GM18868 (cell line): ENCODE results near the gene FGF12.

Source experiments
- ATAC-seq: cut with Tn5 transposase; IDR thresholded peaks from one replicate; pipeline ENCODE4 v1.9.1; 2021; ENCODE audit warnings: mild to moderate bottlenecking, moderate library complexity; ENCODE audit not compliant: unreplicated experiment

Gene FGF12

GRCh38 chr3:192419312-192419711 lies 308.0 kb downstream of the FGF12 start:
- no peak for ATAC-seq

DNA sequence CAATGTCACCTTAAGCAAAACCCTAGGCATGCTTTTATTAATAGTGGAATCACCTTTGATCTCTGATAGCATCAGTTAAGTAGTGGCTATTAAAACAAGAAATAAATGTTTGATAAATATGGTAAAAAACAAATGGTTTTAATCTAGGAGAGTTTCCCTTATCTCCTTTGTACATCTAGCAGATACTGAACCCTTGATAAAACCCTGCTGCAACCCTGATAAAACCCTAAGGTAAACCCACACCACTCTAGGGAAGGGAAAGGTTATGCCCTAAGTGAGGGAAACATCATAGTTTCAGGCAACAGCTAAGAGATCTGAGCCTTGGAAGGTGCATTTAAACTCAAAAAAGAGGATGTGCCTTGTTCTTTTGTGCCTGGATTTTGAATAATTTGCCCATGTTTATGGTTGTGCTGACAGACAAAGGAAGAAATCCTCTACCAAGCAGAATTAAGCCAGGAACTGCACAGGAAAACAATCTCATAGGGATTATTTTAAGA lies 309.7 kb downstream of the FGF12 start:
- ATAC-seq = no peak

DNA sequence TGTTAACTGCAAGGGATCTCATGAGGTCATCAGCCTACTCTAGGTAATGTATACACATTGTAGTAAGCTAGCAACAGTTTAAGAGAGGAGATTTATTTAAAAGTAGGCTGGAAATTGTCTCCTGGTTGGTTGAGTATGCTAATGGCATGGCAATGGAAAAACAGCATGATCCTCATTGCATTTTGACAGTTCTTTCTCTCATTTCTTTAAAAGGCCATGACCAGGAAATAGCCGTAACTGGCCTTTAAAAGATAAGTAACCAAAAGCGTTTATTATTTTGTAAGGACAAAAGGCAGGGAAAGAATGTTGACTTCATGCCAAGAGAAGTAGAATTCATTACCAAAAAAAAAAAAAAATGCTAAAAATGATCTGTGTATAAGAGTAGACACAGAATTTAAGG lies 310.3 kb downstream of the FGF12 start:
- no peak for ATAC-seq

DNA sequence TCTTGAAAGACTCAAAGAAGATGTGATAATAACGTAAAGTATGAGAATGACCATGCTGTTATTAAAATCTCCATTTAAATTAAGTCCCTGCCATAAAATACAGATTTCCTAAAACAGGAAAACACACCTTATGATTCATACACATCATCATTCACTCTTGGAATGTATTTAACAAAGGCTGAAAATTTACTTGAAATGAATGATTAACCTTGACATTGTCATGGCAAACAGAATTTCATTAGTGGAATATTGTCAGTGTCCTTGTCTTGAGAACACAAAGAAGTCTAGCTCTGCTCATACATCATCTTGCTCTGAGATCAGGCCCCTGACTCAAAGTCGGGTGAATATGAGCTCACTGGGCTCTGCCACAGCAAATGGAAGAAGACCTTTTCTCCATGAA lies 313.9 kb downstream of the FGF12 start:
- ATAC-seq = no peak

DNA sequence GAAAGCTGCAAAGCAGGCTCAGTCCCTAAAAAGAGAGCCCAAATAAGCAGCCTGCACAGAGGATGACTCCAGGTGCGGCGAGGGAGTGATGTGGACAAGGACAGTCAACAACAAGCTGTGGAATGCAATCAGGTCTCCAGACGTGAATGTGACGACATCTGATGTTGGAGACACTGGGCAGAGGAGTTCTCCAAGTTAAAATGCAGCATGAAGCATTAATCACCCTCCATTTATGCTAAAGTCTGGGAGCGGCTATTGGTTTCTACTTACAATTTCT lies 316.7 kb downstream of the FGF12 start:
- no peak for ATAC-seq

- ATAC-seq = no peak
Observed at GRCh38 chr3:192409838-192410683, 317.3 kb downstream of the FGF12 start.

DNA sequence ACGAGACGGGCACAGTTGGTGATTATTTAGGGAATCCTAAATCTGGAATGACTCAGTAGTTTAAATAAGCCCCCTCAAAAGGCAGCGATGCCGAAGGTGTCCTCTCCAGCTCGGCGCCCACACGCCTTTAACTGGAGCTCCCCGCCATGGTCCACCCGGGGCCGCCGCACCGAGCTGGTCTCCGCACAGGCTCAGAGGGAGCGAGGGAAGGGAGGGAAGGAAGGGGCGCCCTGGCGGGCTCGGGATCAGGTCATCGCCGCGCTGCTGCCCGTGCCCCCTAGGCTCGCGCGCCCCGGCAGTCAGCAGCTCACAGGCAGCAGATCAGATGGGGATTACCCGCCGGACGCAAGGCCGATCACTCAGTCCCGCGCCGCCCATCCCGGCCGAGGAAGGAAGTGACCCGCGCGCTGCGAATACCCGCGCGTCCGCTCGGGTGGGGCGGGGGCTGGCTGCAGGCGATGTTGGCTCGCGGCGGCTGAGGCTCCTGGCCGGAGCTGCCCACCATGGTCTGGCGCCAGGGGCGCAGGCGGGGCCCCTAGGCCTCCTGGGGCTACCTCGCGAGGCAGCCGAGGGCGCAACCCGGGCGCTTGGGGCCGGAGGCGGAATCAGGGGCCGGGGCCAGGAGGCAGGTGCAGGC lies 318.0 kb downstream of the FGF12 start:
- no peak for ATAC-seq

DNA sequence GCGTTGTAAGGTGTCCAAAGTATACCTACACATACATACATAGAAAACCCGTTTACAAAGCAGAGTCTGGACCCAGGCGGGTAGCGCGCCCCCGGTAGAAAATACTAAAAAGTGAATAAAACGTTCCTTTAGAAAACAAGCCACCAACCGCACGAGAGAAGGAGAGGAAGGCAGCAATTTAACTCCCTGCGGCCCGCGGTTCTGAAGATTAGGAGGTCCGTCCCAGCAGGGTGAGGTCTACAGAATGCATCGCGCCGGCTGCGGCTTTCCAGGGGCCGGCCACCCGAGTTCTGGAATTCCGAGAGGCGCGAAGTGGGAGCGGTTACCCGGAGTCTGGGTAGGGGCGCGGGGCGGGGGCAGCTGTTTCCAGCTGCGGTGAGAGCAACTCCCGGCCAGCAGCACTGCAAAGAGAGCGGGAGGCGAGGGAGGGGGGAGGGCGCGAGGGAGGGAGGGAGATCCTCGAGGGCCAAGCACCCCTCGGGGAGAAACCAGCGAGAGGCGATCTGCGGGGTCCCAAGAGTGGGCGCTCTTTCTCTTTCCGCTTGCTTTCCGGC lies 318.6 kb downstream of the FGF12 start:
- no peak for ATAC-seq

DNA sequence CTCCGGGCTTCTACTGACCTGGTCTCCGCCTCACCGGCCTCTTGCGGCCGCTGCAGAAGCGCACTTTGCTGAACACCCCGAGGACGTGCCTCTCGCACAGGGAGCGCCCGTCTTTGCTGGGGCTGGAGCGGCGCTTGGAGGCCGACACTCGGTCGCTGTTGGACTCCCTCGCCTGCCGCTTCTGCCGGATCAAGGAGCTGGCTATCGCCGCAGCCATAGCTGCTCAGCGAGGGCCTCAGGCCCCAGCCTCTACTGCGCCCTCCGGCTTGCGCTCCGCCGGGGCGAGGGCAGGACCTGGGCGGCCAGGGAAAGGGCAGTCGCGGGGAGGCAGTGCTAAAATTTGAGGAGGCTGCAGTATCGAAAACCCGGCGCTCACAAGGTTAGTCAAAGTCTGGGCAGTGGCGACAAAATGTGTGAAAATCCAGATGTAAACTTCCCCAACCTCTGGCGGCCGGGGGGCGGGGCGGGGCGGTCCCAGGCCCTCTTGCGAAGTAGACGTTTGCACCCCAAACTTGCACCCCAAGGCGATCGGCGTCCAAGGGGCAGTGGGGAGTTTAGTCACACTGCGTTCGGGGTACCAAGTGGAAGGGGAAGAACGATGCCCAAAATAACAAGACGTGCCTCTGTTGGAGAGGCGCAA lies 319.2 kb downstream of the FGF12 start:
- no peak for ATAC-seq

- no peak for ATAC-seq
Observed at GRCh38 chr3:192399767-192400166, 327.6 kb downstream of the FGF12 start.

GRCh38 chr3:192397012-192397411 lies 330.3 kb downstream of the FGF12 start:
- ATAC-seq = no peak

- ATAC-seq = no peak
Observed at GRCh38 chr3:192395506-192395905, 331.8 kb downstream of the FGF12 start.

DNA sequence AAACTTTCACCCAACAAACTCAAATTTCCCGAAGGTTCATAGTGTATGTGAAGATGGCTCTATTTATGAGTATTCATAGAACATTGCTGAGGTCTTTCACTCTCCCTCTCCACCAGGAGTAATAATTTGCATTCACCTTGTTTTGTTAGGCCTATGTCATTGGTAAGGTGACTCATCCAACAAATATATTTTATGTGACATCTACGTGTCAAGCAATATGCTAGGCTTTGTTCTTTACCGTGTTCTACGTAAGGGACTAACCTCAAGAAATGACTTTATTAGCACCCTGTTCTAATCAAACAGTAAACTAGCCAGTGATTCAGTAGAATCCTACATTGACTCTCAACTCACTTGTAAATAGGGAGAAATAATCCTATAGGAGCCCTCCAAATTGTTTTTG lies 334.4 kb downstream of the FGF12 start:
- ATAC-seq = no peak

- ATAC-seq = no peak
Observed at GRCh38 chr3:192382861-192383260, 344.5 kb downstream of the FGF12 start.

- no peak for ATAC-seq
Observed at GRCh38 chr3:192373586-192373985, 353.8 kb downstream of the FGF12 start.

GRCh38 chr3:192373032-192373431 lies 354.3 kb downstream of the FGF12 start:
- no peak for ATAC-seq

GRCh38 chr3:192372616-192373015 lies 354.7 kb downstream of the FGF12 start:
- no peak for ATAC-seq

- ATAC-seq = no peak
Observed at GRCh38 chr3:192371870-192372400, 355.4 kb downstream of the FGF12 start.

- no peak for ATAC-seq
Observed at GRCh38 chr3:192367616-192368015, 359.7 kb downstream of the FGF12 start.

- no peak for ATAC-seq
Observed at GRCh38 chr3:192366916-192367315, 360.4 kb downstream of the FGF12 start.

DNA sequence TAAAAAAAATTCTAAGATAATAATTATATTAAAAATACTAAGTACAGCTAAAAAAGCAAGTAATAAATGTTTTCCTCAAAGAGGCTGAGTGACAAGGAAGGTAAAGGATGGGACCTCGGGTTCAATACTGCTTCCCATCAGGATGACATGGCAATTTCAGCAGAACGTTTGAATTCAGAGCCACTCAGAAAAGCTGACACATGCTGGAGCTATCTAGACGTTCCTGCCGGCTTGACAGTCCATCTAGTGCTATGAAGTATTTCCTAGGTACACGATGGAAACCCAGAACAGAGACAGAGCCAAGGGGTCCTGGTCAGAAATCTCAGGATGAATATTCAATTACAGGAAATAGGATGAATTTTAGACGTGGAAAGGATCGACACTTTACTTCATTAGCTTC lies 361.8 kb downstream of the FGF12 start:
- no peak for ATAC-seq

DNA sequence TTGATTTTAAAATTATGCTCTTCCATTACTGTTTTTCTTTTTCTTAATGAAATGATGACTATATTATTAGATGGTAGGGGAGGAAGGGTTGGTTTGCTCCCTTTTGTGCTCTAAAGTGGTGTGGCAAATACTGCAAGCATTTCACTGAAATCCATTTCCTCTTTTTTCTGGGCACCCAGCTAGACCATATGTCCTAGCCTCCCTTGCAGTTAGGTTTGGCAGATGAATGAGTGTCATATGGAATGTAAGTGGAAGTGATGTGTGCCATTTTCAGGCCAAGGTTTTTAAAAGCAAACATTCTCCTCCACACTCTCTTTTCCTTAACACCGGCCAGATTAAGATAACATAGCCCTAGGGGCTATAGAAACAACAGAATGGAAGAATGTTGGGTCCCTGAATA lies 363.0 kb downstream of the FGF12 start:
- no peak for ATAC-seq
